Duodenal mucosa (tissue), 2 donors: ENCODE data around the gene ZNF324B.
"Not testable (repeated sequence)": the region's sequence is repeated elsewhere in the genome, so short reads cannot be mapped to it uniquely, and the experiment has no call there.

ENCODE experiments used
- H3K27ac ChIP-seq: one replicate; pipeline ENCODE4 v1.7.0; 2013; ENCODE audit warnings: low read depth, low read length
- H3K27me3 ChIP-seq, 2 donors: one replicate each; pipeline ENCODE4 v1.7.0; 2013; ENCODE audit warnings: low read length in 2 of 2, control low read depth in 1 of 2; ENCODE audit not compliant: insufficient read depth in 2 of 2, control insufficient read depth in 1 of 2
- H3K36me3 ChIP-seq, 2 donors: one replicate each; pipeline ENCODE4 v1.7.0; 2013; ENCODE audit warnings: low read length in 2 of 2, control low read depth in 1 of 2; ENCODE audit not compliant: insufficient read depth in 2 of 2, control insufficient read depth in 1 of 2
- H3K4me1 ChIP-seq, 2 donors: one replicate each; pipeline ENCODE4 v1.7.0; 2013; ENCODE audit warnings: low read length in 2 of 2, control low read depth in 1 of 2; ENCODE audit not compliant: insufficient read depth in 2 of 2, control insufficient read depth in 1 of 2
- H3K4me3 ChIP-seq, 2 donors: one replicate each; pipeline ENCODE4 v1.7.0; 2013; ENCODE audit warnings: low read length in 2 of 2, low read depth in 1 of 2
- H3K9ac ChIP-seq, 2 donors: one replicate each; pipeline ENCODE4 v1.7.0; 2013; ENCODE audit warnings: low read length in 2 of 2, low read depth in 1 of 2
- H3K9me3 ChIP-seq, 2 donors: one replicate each; pipeline ENCODE4 v1.7.0; 2013; ENCODE audit warnings: low read length in 2 of 2, control low read depth in 1 of 2; ENCODE audit not compliant: control insufficient read depth in 1 of 2

Gene ZNF324B

GRCh38 chr19:58451358-58452101 lies at the start of gene ZNF324B:
TSS of gene ZNF324B (plus strand) at chr19:58451622. CDS start at chr19:58453702, 2,080 bp downstream.
- peak within 1 kb of the TSS; percentile 10 for H3K27ac ChIP-seq
- H3K9me3 ChIP-seq: peaks cover 0 to 12% of the 10 kb centered on the region in 2 donors
- H3K27me3 ChIP-seq: no peaks in the 10 kb centered on the region
- H3K9ac ChIP-seq: peak within 1 kb of the TSS; percentile 26 to 64
- peaks cover 5 to 9% of the 10 kb centered on the region in 2 donors for H3K4me1 ChIP-seq
- peaks cover 4 to 14% of the 10 kb centered on the region in 2 donors for H3K36me3 ChIP-seq
- H3K4me3 ChIP-seq: peak within 1 kb of the TSS; percentile 79 to 82

GRCh38 chr19:58401840-58402421 lies 49.5 kb upstream of the ZNF324B start:
- Histone ChIP-seq H3K4me1 (peaks cover 0 to 17% of the 10 kb centered on the region in 2 donors), H3K27ac (no peak overlapping the region), H3K9ac (peak overlapping the region; percentile 38 to 55)

GRCh38 chr19:58403920-58404478 lies 47.4 kb upstream of the ZNF324B start:
- H3K9me3 ChIP-seq, H3K4me3 ChIP-seq, H3K27me3 ChIP-seq, H3K36me3 ChIP-seq, H3K9ac ChIP-seq, H3K27ac ChIP-seq: not testable (repeated sequence)
- peaks cover 7 to 30% of the 10 kb centered on the region in 2 donors for H3K4me1 ChIP-seq

More at GRCh38 chr19:58401840-58402421, 49.5 kb upstream of the ZNF324B start:
- Histone ChIP-seq H3K9me3 (no peaks in the 10 kb centered on the region), H3K4me3 (peak overlapping the region; percentile 71 to 83), H3K27me3 (peaks cover 13 to 15% of the 10 kb centered on the region in 2 donors), H3K36me3 (no peaks in the 10 kb centered on the region)

- H3K4me3 ChIP-seq: peak overlapping the region; percentile 75 to 98
- H3K9ac ChIP-seq: peak overlapping the region in 1 of 2 donors; percentile 74
- no peaks in the 10 kb centered on the region for H3K9me3 ChIP-seq
- H3K36me3 ChIP-seq: no peaks in the 10 kb centered on the region
- H3K27me3 ChIP-seq: no peaks in the 10 kb centered on the region
- no peak overlapping the region for H3K27ac ChIP-seq
- H3K4me1 ChIP-seq: peaks cover 16 to 30% of the 10 kb centered on the region in 2 donors
Observed at GRCh38 chr19:58406818-58407657, 44.4 kb upstream of the ZNF324B start.

- peak overlapping the region; percentile 74 to 89 for H3K9ac ChIP-seq
- no peaks in the 10 kb centered on the region for H3K27me3 ChIP-seq
- H3K9me3 ChIP-seq: no peaks in the 10 kb centered on the region
- peak overlapping the region; percentile 91 for H3K27ac ChIP-seq
- no peaks in the 10 kb centered on the region for H3K36me3 ChIP-seq
- H3K4me3 ChIP-seq: peak overlapping the region; percentile 75 to 98
- peaks cover 16 to 29% of the 10 kb centered on the region in 2 donors for H3K4me1 ChIP-seq
Observed at GRCh38 chr19:58407658-58408151, 43.7 kb upstream of the ZNF324B start.

GRCh38 chr19:58408152-58409009 lies 43.0 kb upstream of the ZNF324B start, which contains the start of gene ZNF584:
TSS of gene ZNF584 (plus strand) at chr19:58408649. CDS start at chr19:58409148, 499 bp downstream.
- no peaks in the 10 kb centered on the region for H3K36me3 ChIP-seq
- H3K27ac ChIP-seq: peak within 1 kb of the TSS; percentile 91
- peaks cover 16 to 29% of the 10 kb centered on the region in 2 donors for H3K4me1 ChIP-seq
- H3K4me3 ChIP-seq: peak within 1 kb of the TSS; percentile 75 to 98
- H3K9ac ChIP-seq: peak within 1 kb of the TSS; percentile 74 to 89
- no peaks in the 10 kb centered on the region for H3K27me3 ChIP-seq
- H3K9me3 ChIP-seq: no peaks in the 10 kb centered on the region

GRCh38 chr19:58409010-58409790 lies 42.2 kb upstream of the ZNF324B start:
- H3K27me3 ChIP-seq: no peaks in the 10 kb centered on the region
- no peaks in the 10 kb centered on the region for H3K9me3 ChIP-seq
- peaks cover 16 to 29% of the 10 kb centered on the region in 2 donors for H3K4me1 ChIP-seq
- peak overlapping the region; percentile 61 for H3K27ac ChIP-seq
- no peaks in the 10 kb centered on the region for H3K36me3 ChIP-seq
- peak overlapping the region; percentile 75 to 98 for H3K4me3 ChIP-seq
- peak overlapping the region; percentile 74 to 89 for H3K9ac ChIP-seq

GRCh38 chr19:58416604-58417003 lies 34.8 kb upstream of the ZNF324B start:
- Histone ChIP-seq H3K9ac (no peak overlapping the region), H3K36me3 (peaks cover 23 to 48% of the 10 kb centered on the region in 2 donors), H3K27ac (no peak overlapping the region), H3K4me1 (no peaks in the 10 kb centered on the region), H3K27me3 (no peaks in the 10 kb centered on the region), H3K4me3 (no peak overlapping the region), H3K9me3 (peaks cover 0 to 3% of the 10 kb centered on the region in 2 donors)
